HL-60 (cell line): ENCODE data around the gene CTCF.

Source experiments
- DNase-seq, 2 experiments: peaks; one replicate each; pipeline ENCODE4 v3.0.0-alpha.2; 2010 to 2020; ENCODE audit warnings: low read depth in 1 of 2, low spot score in 1 of 2
- H3K27ac ChIP-seq: fragments of 250-450 bp; sonication (Bioruptor Pico); replicated peaks from 2 replicates; pipeline ENCODE4 v1.5.1; 2020; ENCODE audit warnings: mild to moderate bottlenecking, moderate library complexity
- H3K27me3 ChIP-seq: fragments of 250-450 bp; sonication (Bioruptor Pico); 2 replicates; pipeline ENCODE4 v1.5.1; 2021; ENCODE audit warnings: mild to moderate bottlenecking, moderate library complexity; ENCODE audit not compliant: insufficient read depth, poor library complexity, severe bottlenecking
- H3K4me3 ChIP-seq: replicated peaks from 2 replicates; pipeline ENCODE4 v1.5.1; 2011; ENCODE audit warnings: mild to moderate bottlenecking, control low read depth, low read length; ENCODE audit not compliant: insufficient read depth
- CTCF ChIP-seq: IDR thresholded peaks from one replicate; pipeline ENCODE4 v1.5.1; 2011; ENCODE audit warnings: low read length, control low read depth, inconsistent platforms; ENCODE audit not compliant: insufficient read depth
- GABPA ChIP-seq: IDR thresholded peaks from 2 replicates; pipeline ENCODE4 v1.6.1; 2012; ENCODE audit warnings: low read depth
- POLR2AphosphoS5 ChIP-seq: IDR thresholded peaks from 2 replicates; pipeline ENCODE4 v1.6.1; 2012; ENCODE audit warnings: low read depth
- SPI1 ChIP-seq: IDR thresholded peaks from 2 replicates; pipeline ENCODE4 v1.6.1; 2012; ENCODE audit warnings: low read depth, mild to moderate bottlenecking, borderline replicate concordance
- TF ChIP-seq, protein P1 (sequence below): IDR thresholded peaks from 2 replicates; pipeline ENCODE4 v1.6.1; 2012; ENCODE audit warnings: low read depth; ENCODE audit not compliant: insufficient replicate concordance

The CTCF gene

DNA sequence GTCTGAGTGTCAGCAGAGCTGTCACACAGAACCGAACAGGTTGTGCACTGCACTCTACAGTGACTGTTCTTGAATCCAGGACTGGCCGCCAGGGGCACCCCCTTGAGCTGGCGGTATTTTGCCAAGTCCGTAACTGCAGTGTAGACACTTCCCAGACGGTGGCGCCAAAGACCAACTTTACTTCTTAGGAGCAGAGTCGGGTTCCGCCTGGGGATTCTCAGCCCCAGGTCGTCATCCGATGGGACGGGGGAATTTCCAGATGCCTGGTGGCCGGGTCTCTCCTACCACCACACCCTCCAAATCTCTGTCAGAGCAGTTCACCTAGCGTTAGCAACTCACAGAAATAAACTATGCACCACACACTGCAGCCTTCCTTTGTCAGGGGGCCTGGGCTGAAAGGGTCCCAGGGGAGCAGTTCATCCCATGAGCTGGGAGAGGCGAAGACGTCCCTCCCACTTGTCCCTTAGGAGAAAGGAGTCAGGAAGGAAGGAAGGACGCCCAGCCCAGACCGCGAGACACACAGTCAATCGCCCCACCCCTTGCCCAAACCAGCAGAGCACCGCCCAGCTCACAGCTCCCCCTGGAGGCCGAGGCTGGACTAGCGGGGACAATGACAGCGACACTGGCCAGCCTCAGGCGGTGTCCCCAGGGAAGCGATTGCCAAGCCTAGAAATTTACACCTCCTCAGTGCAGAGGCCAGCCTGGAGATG, 41.1 kb upstream of the CTCF start:
- TF ChIP-seq GABPA (no peak), CTCF (peak; percentile 97), SPI1 (0 out of 2 replicates have a peak, but pooled peaks have one; percentile 22)
- peak; percentile 90 to 97 for DNase-seq
- Histone ChIP-seq H3K27ac (peak overlapping the region; percentile 62), H3K27me3 (no peaks in the 10 kb centered on the region), H3K4me3 (peak overlapping the region; percentile 44)

DNA sequence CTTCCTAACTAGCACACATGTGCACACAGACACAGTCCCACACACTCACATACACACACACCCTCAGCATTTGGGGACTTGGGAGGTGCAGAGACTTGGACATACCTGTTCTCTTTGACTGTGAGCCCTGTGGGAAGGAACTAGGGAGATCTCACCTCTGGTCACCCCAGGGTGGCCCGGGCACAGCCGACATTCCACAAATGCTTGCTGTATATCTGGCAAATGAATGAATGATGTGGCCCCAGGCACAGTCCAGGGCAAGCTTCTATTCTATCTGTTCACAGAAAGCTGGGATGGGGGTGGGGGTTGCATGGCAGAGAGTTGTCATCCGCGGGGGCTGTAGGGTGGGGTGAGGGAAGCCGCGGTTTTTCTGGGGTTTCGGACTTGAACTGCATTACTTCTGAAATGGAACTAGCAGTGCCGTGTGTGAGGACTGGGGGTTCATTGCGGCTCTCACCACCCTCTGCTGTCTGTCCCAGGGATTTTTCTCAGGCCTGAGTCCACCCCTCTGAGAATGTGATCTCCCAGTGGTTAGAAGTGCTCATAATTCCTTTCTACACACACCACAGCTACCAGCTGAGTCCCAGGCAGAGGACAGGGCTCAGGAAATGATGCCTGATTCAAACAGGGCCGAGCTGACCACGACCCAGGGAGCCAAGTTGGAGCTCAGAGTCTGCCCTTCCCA, 37.0 kb upstream of the CTCF start:
- Histone ChIP-seq H3K27ac (no peak overlapping the region), H3K4me3 (no peak overlapping the region), H3K27me3 (no peaks in the 10 kb centered on the region)
- DNase-seq, result no peak
- TF ChIP-seq GABPA, result no peak
- TF ChIP-seq POLR2AphosphoS5, result no peak
- no peak for TF ChIP-seq SPI1
- TF ChIP-seq CTCF, result no peak
- TF ChIP-seq, protein P1, sequence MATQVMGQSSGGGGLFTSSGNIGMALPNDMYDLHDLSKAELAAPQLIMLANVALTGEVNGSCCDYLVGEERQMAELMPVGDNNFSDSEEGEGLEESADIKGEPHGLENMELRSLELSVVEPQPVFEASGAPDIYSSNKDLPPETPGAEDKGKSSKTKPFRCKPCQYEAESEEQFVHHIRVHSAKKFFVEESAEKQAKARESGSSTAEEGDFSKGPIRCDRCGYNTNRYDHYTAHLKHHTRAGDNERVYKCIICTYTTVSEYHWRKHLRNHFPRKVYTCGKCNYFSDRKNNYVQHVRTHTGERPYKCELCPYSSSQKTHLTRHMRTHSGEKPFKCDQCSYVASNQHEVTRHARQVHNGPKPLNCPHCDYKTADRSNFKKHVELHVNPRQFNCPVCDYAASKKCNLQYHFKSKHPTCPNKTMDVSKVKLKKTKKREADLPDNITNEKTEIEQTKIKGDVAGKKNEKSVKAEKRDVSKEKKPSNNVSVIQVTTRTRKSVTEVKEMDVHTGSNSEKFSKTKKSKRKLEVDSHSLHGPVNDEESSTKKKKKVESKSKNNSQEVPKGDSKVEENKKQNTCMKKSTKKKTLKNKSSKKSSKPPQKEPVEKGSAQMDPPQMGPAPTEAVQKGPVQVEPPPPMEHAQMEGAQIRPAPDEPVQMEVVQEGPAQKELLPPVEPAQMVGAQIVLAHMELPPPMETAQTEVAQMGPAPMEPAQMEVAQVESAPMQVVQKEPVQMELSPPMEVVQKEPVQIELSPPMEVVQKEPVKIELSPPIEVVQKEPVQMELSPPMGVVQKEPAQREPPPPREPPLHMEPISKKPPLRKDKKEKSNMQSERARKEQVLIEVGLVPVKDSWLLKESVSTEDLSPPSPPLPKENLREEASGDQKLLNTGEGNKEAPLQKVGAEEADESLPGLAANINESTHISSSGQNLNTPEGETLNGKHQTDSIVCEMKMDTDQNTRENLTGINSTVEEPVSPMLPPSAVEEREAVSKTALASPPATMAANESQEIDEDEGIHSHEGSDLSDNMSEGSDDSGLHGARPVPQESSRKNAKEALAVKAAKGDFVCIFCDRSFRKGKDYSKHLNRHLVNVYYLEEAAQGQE, result no peak

GRCh38 chr16:67526149-67526791, 36.1 kb upstream of the CTCF start:
- DNase-seq, result no peak
- Histone ChIP-seq H3K27ac (no peak overlapping the region), H3K4me3 (no peak overlapping the region), H3K27me3 (no peaks in the 10 kb centered on the region)
- TF ChIP-seq POLR2AphosphoS5, result no peak
- TF ChIP-seq, protein P1, result no peak
- no peak for TF ChIP-seq SPI1
- TF ChIP-seq GABPA, result no peak
- no peak for TF ChIP-seq CTCF
